OCI-M1 (cell line): ENCODE measurements around the gene EXOC4.
"Not testable (repeated sequence)": the region's sequence is repeated elsewhere in the genome, so short reads cannot be mapped to it uniquely, and the experiment has no call there.

Source experiments
- DNase-seq: peaks from one replicate; lab custom pipeline; 2025; lab: John Stamatoyannopoulos, UW

Gene EXOC4

GRCh38 chr7:133275446-133276095 is 22.7 kb downstream of the EXOC4 start:
- DNase-seq, result no peak

- DNase-seq, result not testable (repeated sequence)
These were observed 26.1 kb downstream of the EXOC4 start for GRCh38 chr7:133278975-133279374.

GRCh38 chr7:133282094-133282493 is 29.2 kb downstream of the EXOC4 start:
- peak; percentile 6 for DNase-seq

- no peak for DNase-seq
These were observed 31.2 kb downstream of the EXOC4 start for GRCh38 chr7:133284092-133284491.

GRCh38 chr7:133288970-133289369 is 36.1 kb downstream of the EXOC4 start:
- DNase-seq, result no peak

- DNase-seq, result no peak
These were observed 37.2 kb downstream of the EXOC4 start for GRCh38 chr7:133290041-133290440.

- no peak for DNase-seq
These were observed 37.9 kb downstream of the EXOC4 start for GRCh38 chr7:133290676-133291333.

GRCh38 chr7:133292631-133293030 is 39.8 kb downstream of the EXOC4 start:
- DNase-seq, result no peak

GRCh38 chr7:133293384-133294160 is 40.7 kb downstream of the EXOC4 start:
- no peak for DNase-seq

- no peak for DNase-seq
These were observed 41.4 kb downstream of the EXOC4 start for GRCh38 chr7:133294234-133294633.

- DNase-seq, result no peak
These were observed 42.6 kb downstream of the EXOC4 start for GRCh38 chr7:133295484-133295883.

- DNase-seq, result no peak
These were observed 44.2 kb downstream of the EXOC4 start for GRCh38 chr7:133297093-133297492.

- DNase-seq, result no peak
These were observed 45.2 kb downstream of the EXOC4 start for GRCh38 chr7:133298080-133298479.

GRCh38 chr7:133299676-133300075 is 46.8 kb downstream of the EXOC4 start:
- no peak for DNase-seq

GRCh38 chr7:133300088-133300487 is 47.2 kb downstream of the EXOC4 start:
- no peak for DNase-seq

- DNase-seq, result no peak
These were observed 47.9 kb downstream of the EXOC4 start for GRCh38 chr7:133300811-133301210.

GRCh38 chr7:133301444-133301843 is 48.6 kb downstream of the EXOC4 start:
- no peak for DNase-seq

- no peak for DNase-seq
These were observed 50.5 kb downstream of the EXOC4 start for GRCh38 chr7:133303372-133303771.

- DNase-seq, result no peak
These were observed 51.1 kb downstream of the EXOC4 start for GRCh38 chr7:133303931-133304330.

GRCh38 chr7:133309333-133309732 is 56.5 kb downstream of the EXOC4 start:
- no peak for DNase-seq

- no peak for DNase-seq
These were observed 57.5 kb downstream of the EXOC4 start for GRCh38 chr7:133310232-133310862.

GRCh38 chr7:133313575-133313974 is 60.7 kb downstream of the EXOC4 start:
- no peak for DNase-seq

- no peak for DNase-seq
These were observed 61.2 kb downstream of the EXOC4 start for GRCh38 chr7:133314084-133314483.
